NT2/D1 (cell line): ENCODE data around the gene ZSCAN5A.

Experiments
- SUZ12 ChIP-seq: IDR thresholded peaks from 2 replicates; pipeline ENCODE4 v1.6.1; 2011; ENCODE audit not compliant: insufficient read length, insufficient read depth; ENCODE audit errors: extremely low read depth
- YY1 ChIP-seq: IDR thresholded peaks from 2 replicates; pipeline ENCODE4 v1.6.1; 2011; ENCODE audit not compliant: insufficient read length, insufficient read depth
- ZNF274 ChIP-seq: IDR thresholded peaks from 2 replicates; pipeline ENCODE4 v1.6.1; 2011; ENCODE audit warnings: mild to moderate bottlenecking, low read depth, low read length

DNA sequence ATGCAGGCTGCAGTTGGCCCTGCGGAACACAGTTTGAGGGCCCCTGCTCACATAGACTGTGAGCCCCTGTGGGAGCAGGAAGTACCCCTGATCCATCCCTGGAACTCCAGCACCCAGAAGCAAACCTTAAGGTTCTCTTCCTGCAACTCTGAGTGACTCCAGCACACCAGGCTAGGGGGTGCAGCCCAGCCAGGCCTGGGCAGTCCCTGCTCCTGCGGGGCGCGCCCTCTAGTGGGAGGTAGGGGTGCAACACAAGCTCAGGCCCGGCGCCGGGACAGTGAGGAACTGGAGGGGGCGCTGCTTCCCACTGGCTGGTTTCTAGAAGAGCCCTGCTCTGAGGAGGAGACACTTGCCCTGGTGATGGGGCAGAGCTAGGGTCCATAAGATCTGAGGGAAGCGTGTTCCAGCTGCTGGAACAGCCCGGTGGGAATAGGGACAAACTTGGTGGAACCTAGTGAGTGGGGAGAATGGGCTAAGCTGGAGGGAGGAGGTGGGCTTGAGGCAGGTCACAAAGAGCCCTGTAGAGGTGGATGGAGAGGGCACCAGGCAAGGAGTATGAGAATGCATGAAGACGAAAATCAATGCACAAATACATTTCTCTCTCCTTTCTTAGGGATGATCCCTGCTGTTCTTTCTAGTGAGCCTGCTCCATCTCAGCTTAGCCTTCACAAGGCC lies 5.0 kb downstream of the ZSCAN5A start:
- no peak for TF ChIP-seq YY1
- no peak for TF ChIP-seq ZNF274
- no peak for TF ChIP-seq SUZ12
